ENCODE results near the gene SORCS2. TPM values are rescaled to one million over a fixed set of nuclear protein-coding genes. Genes with fewer than 3 reads are reported as not detected.

Gene SORCS2
- total and polyA plus RNA-seq, 4 donors, result 0.05 to 8.4 (median 1.8) TPM

DNA sequence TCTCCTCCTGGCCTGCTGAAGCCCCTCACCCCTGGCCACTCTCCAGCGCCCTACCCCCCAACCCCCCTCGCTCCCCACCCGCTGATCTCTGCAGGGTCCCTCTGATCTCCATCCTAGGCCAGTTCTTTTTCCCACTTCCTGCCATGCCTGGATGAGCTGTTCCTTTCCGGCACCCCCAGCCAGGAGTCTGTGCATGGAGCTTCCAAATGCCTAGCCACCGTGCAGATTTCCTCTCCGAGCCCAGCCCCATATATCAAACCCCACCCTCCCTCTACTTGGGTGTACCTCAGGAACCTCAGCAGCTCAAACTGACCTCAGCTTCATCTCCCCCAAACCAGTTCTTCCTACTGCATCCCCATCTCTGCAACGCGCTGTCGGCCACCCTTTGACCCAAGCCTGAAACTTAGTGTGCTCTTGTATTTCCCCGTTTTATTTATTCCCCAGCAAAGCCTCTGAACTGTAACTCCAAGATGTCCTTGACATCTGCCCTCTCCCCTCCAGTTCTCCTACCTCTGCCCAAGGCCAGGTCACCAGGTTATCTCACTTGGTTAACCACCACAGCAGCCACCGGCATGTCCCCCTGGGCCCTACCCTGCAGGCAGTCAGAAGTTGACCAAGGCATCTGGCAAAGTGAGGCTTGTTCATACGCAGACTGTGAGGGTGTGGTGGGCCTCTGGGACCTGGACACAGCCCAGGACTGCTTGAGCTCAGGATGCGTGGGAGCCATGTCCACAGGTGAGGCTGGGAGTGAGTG is 437.3 kb downstream of the SORCS2 start:
- Histone ChIP-seq H3K27ac (ENCODE audit: low read depth in 1 of 2, low read length in 2 of 2) (no peak overlapping the region), H3K4me1 (ENCODE audit: control insufficient read depth in 1 of 2, insufficient read depth in 2 of 2, low read length in 2 of 2) (no peaks in the 10 kb centered on the region), H3K27me3 (ENCODE audit: control insufficient read depth in 1 of 2, insufficient read depth in 2 of 2, low read length in 1 of 2) (no peaks in the 10 kb centered on the region), H3K9me3 (ENCODE audit: control insufficient read depth, low read length) (no peaks in the 10 kb centered on the region), H3K4me3 (ENCODE audit: low read length in 2 of 2) (no peak overlapping the region), H3K36me3 (ENCODE audit: control insufficient read depth in 1 of 2, insufficient read depth in 2 of 2, low read length in 1 of 2) (no peaks in the 10 kb centered on the region)
- WGBS, 2 donors, result 92 to 94% methylated on average over 13 of the region's 13 CpGs
- intact Hi-C loops (cut with DNase I), result no loop called here
- no peak for ATAC-seq (ENCODE audit: low FRiP score)
- peak in 1 of 2 donors; percentile 42 for DNase-seq

DNA sequence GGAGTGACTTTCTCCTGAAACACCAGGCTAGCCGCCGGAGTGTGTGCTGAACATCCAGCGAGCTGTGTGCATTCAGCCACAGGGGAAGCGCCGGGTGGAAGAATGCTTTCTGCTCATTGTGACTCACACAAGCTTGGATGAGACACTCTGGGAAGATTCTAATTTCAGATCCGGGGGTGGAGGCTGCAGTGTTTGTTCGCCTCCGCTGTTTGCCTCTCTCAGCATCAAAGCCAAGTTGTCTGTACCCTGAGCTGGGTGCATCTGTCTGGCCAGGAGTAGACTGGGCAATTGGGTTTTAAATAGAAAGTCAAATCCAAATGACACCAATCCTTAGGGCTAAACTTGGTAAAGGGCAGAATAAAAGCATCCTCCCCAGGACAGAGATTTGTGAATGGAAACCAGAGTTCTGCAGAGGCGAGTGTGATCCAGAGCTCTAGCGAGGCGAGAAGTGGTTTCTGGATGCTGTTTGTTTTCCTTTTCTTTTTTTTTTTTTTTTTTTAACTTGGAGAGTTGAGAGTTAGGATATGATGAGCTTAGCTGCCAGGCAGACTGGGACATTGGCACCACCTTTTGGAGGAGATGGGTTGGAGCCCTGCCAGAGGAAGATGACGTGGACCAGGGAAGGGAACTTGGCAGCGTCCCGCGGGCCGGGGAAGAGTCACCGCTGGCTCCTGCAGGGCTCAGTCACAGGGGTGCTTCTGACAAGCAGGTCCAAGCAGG is 438.4 kb downstream of the SORCS2 start:
- H3K9me3 ChIP-seq (ENCODE audit: control insufficient read depth, low read length), result no peaks in the 10 kb centered on the region
- ATAC-seq (ENCODE audit: low FRiP score) (peak; percentile 83), DNase-seq (peak; percentile 80 to 92)
- H3K4me1 ChIP-seq (ENCODE audit: control insufficient read depth in 1 of 2, insufficient read depth in 2 of 2, low read length in 2 of 2), result no peaks in the 10 kb centered on the region
- intact Hi-C loops (cut with DNase I), result no loop called here
- WGBS, 2 donors, result 5 to 6% methylated on average over 17 of the region's 17 CpGs
- no peaks in the 10 kb centered on the region for H3K27me3 ChIP-seq (ENCODE audit: control insufficient read depth in 1 of 2, insufficient read depth in 2 of 2, low read length in 1 of 2)
- no peaks in the 10 kb centered on the region for H3K36me3 ChIP-seq (ENCODE audit: control insufficient read depth in 1 of 2, insufficient read depth in 2 of 2, low read length in 1 of 2)
- no peak overlapping the region for H3K4me3 ChIP-seq (ENCODE audit: low read length in 2 of 2)
- no peak overlapping the region for H3K27ac ChIP-seq (ENCODE audit: low read depth in 1 of 2, low read length in 2 of 2)

DNA sequence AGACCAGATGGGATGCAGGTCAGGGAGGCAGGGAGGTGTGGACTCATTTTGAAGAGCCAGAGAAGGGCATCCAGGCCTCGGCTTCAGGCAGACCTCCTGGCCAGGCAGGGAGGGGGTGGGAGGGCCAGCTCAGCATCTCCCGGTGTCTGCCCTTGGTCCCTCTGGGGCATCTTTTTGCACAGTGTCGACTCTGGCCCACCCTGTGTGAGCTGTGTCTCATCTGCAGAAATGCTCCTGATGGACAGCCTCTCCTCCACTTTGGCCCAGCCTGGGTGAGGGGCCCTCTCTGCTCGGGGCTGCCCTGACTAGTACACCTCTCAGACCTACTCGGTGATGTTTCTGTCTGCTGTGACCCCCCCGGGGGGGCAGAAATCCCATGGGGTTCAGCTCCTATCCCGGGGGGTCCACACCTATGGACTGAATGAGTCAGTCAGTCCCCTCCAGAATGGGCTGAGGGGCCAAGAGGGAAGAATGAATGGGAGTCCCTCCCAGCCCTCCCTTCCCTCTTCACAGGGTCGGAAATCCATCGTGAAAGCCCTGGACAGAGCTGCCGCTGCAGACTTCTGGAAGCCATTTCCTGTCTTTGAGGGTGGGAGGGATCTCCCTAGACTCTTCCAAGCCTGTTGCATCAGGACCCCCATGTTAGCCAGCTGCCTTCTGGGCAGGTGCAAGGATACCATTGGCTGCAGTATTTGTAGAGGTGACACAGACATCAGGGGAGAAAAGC is 439.1 kb downstream of the SORCS2 start:
- 4 to 12% methylated on average over 10 of the region's 10 CpGs for WGBS, 2 donors
- ATAC-seq (ENCODE audit: low FRiP score) (no peak), DNase-seq (peak in 1 of 2 donors; percentile 64)
- Histone ChIP-seq H3K27ac (ENCODE audit: low read depth in 1 of 2, low read length in 2 of 2) (no peak overlapping the region), H3K4me3 (ENCODE audit: low read length in 2 of 2) (no peak overlapping the region), H3K27me3 (ENCODE audit: control insufficient read depth in 1 of 2, insufficient read depth in 2 of 2, low read length in 1 of 2) (no peaks in the 10 kb centered on the region), H3K4me1 (ENCODE audit: control insufficient read depth in 1 of 2, insufficient read depth in 2 of 2, low read length in 2 of 2) (no peaks in the 10 kb centered on the region), H3K36me3 (ENCODE audit: control insufficient read depth in 1 of 2, insufficient read depth in 2 of 2, low read length in 1 of 2) (no peaks in the 10 kb centered on the region), H3K9me3 (ENCODE audit: control insufficient read depth, low read length) (no peaks in the 10 kb centered on the region)
- intact Hi-C loops (cut with DNase I), result no loop called here

DNA sequence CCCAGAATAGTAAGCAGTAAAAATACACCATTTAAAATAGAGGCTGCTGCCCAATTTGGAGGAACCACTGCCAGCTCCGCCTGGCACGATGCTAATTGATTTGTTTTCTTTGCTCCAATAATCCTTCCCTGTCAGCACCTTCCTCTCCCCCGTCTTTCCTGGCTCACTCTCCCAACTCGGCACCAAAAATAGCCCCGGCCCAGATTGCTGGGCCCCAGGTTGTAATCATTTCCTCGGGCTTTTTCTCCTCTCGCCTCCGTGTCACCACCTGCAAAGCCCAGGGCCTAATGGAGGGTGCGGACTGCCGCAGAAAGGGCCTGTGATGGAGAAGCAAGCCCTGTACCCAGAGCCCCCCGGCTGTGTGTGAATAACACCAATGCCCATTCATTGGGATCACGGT is 440.0 kb downstream of the SORCS2 start:
- DNase-seq (peak in 1 of 2 donors; percentile 65), ATAC-seq (ENCODE audit: low FRiP score) (no peak)
- Histone ChIP-seq H3K27ac (ENCODE audit: low read depth in 1 of 2, low read length in 2 of 2) (no peak overlapping the region), H3K36me3 (ENCODE audit: control insufficient read depth in 1 of 2, insufficient read depth in 2 of 2, low read length in 1 of 2) (no peaks in the 10 kb centered on the region), H3K4me3 (ENCODE audit: low read length in 2 of 2) (no peak overlapping the region), H3K4me1 (ENCODE audit: control insufficient read depth in 1 of 2, insufficient read depth in 2 of 2, low read length in 2 of 2) (no peaks in the 10 kb centered on the region), H3K9me3 (ENCODE audit: control insufficient read depth, low read length) (no peaks in the 10 kb centered on the region), H3K27me3 (ENCODE audit: control insufficient read depth in 1 of 2, insufficient read depth in 2 of 2, low read length in 1 of 2) (no peaks in the 10 kb centered on the region)
- 4 to 6% methylated on average over 12 of the region's 12 CpGs for WGBS, 2 donors
- intact Hi-C loops (cut with DNase I), result no loop called here

DNA sequence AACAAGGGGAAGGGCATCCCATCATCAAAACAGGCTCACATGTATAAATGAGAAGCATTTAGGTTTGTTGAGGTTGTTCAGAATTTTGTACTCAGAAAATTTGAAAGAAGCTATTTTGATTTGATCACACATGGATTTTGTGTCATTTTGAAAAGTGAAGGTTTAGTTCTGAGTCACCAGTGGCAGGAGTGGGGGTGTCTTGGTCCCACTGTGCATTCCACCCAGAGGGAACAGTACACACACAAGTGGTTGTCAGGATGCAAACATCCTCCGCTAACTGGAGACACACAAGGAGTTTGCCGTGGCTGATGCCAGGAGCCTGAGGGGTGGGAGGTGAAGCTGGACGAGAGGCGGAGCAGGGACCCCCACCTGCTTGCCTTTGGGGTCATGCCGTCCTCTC is 440.6 kb downstream of the SORCS2 start:
- Histone ChIP-seq H3K9me3 (ENCODE audit: control insufficient read depth, low read length) (no peaks in the 10 kb centered on the region), H3K27me3 (ENCODE audit: control insufficient read depth in 1 of 2, insufficient read depth in 2 of 2, low read length in 1 of 2) (no peaks in the 10 kb centered on the region), H3K27ac (ENCODE audit: low read depth in 1 of 2, low read length in 2 of 2) (no peak overlapping the region), H3K4me1 (ENCODE audit: control insufficient read depth in 1 of 2, insufficient read depth in 2 of 2, low read length in 2 of 2) (no peaks in the 10 kb centered on the region), H3K4me3 (ENCODE audit: low read length in 2 of 2) (no peak overlapping the region), H3K36me3 (ENCODE audit: control insufficient read depth in 1 of 2, insufficient read depth in 2 of 2, low read length in 1 of 2) (no peaks in the 10 kb centered on the region)
- no peak for DNase-seq
- 71 to 72% methylated on average over 5 of the region's 5 CpGs for WGBS, 2 donors
- intact Hi-C loops (cut with DNase I), result no loop called here
- ATAC-seq (ENCODE audit: low FRiP score), result no peak

DNA sequence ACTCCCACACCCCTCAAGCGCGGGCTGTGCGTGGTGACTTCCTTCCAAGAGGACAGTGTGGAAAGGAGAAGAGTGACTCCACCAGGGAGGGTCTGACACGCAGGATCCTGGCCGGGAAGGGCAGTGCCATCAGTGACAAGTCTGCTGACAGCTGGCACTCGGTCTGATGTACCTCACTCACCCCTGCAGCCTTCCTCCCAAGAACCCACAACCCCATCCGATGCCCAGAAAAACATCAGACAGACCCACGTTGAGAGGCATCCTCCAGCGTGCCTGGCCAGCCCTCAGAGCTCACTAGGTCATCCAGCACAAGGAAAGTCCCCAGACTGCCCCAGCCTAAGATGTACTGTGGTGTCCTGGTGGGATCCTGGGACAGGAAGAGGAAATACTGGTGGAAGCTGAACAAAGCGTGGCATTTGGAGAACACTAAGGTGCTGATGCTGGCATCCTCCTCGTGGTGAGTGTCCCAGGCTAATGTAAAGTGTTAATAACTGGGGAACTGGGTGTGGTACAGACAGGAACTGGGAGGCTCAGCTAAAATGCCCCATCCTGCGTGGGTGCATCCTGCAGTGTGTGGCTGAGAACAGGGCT is 442.4 kb downstream of the SORCS2 start:
- no peak overlapping the region for H3K27ac ChIP-seq (ENCODE audit: low read depth in 1 of 2, low read length in 2 of 2)
- intact Hi-C loops (cut with DNase I), result no loop called here
- 60 to 69% methylated on average over 12 of the region's 12 CpGs for WGBS, 2 donors
- DNase-seq, result peak; percentile 46 to 64
- H3K9me3 ChIP-seq (ENCODE audit: control insufficient read depth, low read length), result no peaks in the 10 kb centered on the region
- H3K4me1 ChIP-seq (ENCODE audit: control insufficient read depth in 1 of 2, insufficient read depth in 2 of 2, low read length in 2 of 2), result no peaks in the 10 kb centered on the region
- no peaks in the 10 kb centered on the region for H3K36me3 ChIP-seq (ENCODE audit: control insufficient read depth in 1 of 2, insufficient read depth in 2 of 2, low read length in 1 of 2)
- no peaks in the 10 kb centered on the region for H3K27me3 ChIP-seq (ENCODE audit: control insufficient read depth in 1 of 2, insufficient read depth in 2 of 2, low read length in 1 of 2)
- ATAC-seq (ENCODE audit: low FRiP score), result no peak
- no peak overlapping the region for H3K4me3 ChIP-seq (ENCODE audit: low read length in 2 of 2)

DNA sequence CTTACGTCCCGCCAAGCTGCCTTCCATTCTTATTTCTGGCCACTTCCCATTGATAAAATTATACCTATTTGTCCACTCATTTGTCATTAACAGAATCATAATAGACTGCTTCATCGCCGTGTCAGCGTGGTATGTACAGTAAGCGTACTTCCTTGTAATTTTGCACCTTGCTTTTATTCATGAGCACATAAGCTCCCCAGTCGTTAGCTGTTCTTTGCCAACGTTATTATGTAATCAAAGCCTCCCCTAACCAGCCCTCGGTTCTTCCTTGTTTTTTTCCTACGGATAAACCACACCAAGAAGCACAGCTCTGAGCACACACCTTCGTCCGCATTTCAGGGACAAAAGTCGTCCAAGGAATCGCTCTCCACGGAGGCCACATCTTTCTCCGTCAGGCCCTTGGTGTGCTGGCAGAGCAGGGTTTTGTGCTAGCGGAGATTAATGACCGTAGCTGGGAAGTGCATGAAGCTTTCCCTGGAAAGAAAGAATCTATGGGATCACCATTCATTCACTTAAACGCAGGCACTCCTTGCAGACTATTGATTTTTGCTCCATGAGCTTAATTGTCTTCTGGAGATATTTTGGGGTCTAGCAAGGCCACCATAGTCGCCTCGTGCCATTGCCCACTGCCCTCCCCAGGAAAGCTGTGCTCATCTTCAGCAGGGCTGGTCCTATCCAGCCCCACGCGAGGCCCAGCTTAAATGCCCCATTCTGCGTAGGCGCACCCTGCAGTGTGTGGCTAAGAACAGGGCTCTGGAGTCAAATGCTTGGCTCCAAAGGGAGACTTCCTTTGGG is 443.3 kb downstream of the SORCS2 start:
- no peaks in the 10 kb centered on the region for H3K9me3 ChIP-seq (ENCODE audit: control insufficient read depth, low read length)
- no peak overlapping the region for H3K4me3 ChIP-seq (ENCODE audit: low read length in 2 of 2)
- no peak overlapping the region for H3K27ac ChIP-seq (ENCODE audit: low read depth in 1 of 2, low read length in 2 of 2)
- intact Hi-C loops (cut with DNase I), result no loop called here
- 58 to 69% methylated on average over 25 of the region's 25 CpGs for WGBS, 2 donors
- ATAC-seq (ENCODE audit: low FRiP score) (no peak), DNase-seq (peak in 1 of 2 donors; percentile 36)
- no peaks in the 10 kb centered on the region for H3K4me1 ChIP-seq (ENCODE audit: control insufficient read depth in 1 of 2, insufficient read depth in 2 of 2, low read length in 2 of 2)
- no peaks in the 10 kb centered on the region for H3K36me3 ChIP-seq (ENCODE audit: control insufficient read depth in 1 of 2, insufficient read depth in 2 of 2, low read length in 1 of 2)
- no peaks in the 10 kb centered on the region for H3K27me3 ChIP-seq (ENCODE audit: control insufficient read depth in 1 of 2, insufficient read depth in 2 of 2, low read length in 1 of 2)

DNA sequence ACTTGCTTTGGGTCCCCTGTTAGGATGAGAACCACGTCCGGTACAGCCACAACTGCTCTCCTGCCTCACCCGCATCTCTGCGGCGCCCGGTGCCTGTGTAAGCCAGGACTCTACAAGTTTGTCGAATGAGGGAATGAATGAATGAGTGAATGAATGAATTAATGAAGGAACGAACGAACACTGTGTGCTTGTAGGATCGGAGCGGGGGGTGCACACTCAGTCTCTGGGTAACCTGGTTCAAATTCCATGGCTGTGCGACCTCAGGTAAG is 443.8 kb downstream of the SORCS2 start:
- DNase-seq (no peak), ATAC-seq (ENCODE audit: low FRiP score) (no peak)
- H3K27me3 ChIP-seq (ENCODE audit: control insufficient read depth in 1 of 2, insufficient read depth in 2 of 2, low read length in 1 of 2), result no peaks in the 10 kb centered on the region
- WGBS, 2 donors, result 95 to 98% methylated on average over 12 of the region's 12 CpGs
- H3K9me3 ChIP-seq (ENCODE audit: control insufficient read depth, low read length), result no peaks in the 10 kb centered on the region
- no peak overlapping the region for H3K4me3 ChIP-seq (ENCODE audit: low read length in 2 of 2)
- H3K27ac ChIP-seq (ENCODE audit: low read depth in 1 of 2, low read length in 2 of 2), result no peak overlapping the region
- H3K36me3 ChIP-seq (ENCODE audit: control insufficient read depth in 1 of 2, insufficient read depth in 2 of 2, low read length in 1 of 2), result no peaks in the 10 kb centered on the region
- no peaks in the 10 kb centered on the region for H3K4me1 ChIP-seq (ENCODE audit: control insufficient read depth in 1 of 2, insufficient read depth in 2 of 2, low read length in 2 of 2)
- intact Hi-C loops (cut with DNase I), result no loop called here

Data from aorta (tissue), 5 donors.